ENCODE data around the gene EIF3CL.
"Not testable (repeated sequence)": the region's sequence is repeated elsewhere in the genome, so short reads cannot be mapped to it uniquely, and the experiment has no call there.

GRCh38 chr16:28338230-28338629 lies 65.4 kb downstream of the EIF3CL start:
- TF ChIP-seq CTCF (IDR thresholded peaks at IDR 0.05); USF2 (IDR thresholded peaks at IDR 0.05); MAFK (IDR thresholded peaks at IDR 0.05; ENCODE audit: partially characterized antibody); MAX (IDR thresholded peaks at IDR 0.05); TP53 (CRISPR knock-in tag; IDR thresholded peaks at IDR 0.05); ZFP36 (IDR thresholded peaks at IDR 0.05; ENCODE audit: borderline replicate concordance, partially characterized antibody); MYC (IDR thresholded peaks at IDR 0.05; ENCODE audit: borderline replicate concordance, low read length); REST (IDR thresholded peaks at IDR 0.05); RCOR1 (IDR thresholded peaks at IDR 0.05; ENCODE audit: low read depth, low read length); EP300 (IDR thresholded peaks at IDR 0.05): not testable (repeated sequence)
